HL-60 (cell line): ENCODE data around the gene OR2M4.
"Not testable (repeated sequence)": the region's sequence is repeated elsewhere in the genome, so short reads cannot be mapped to it uniquely, and the experiment has no call there.

ENCODE experiments used
- DNase-seq, 2 experiments: peaks; one replicate each; pipeline ENCODE4 v3.0.0-alpha.2; 2010 to 2020; ENCODE audit warnings: low read depth in 1 of 2, low spot score in 1 of 2
- H3K27ac ChIP-seq: fragments of 250-450 bp; sonication (Bioruptor Pico); replicated peaks from 2 replicates; pipeline ENCODE4 v1.5.1; 2020; ENCODE audit warnings: mild to moderate bottlenecking, moderate library complexity
- H3K27me3 ChIP-seq: fragments of 250-450 bp; sonication (Bioruptor Pico); 2 replicates; pipeline ENCODE4 v1.5.1; 2021; ENCODE audit warnings: mild to moderate bottlenecking, moderate library complexity; ENCODE audit not compliant: insufficient read depth, poor library complexity, severe bottlenecking
- H3K4me3 ChIP-seq: replicated peaks from 2 replicates; pipeline ENCODE4 v1.5.1; 2011; ENCODE audit warnings: mild to moderate bottlenecking, control low read depth, low read length; ENCODE audit not compliant: insufficient read depth
- CTCF ChIP-seq: IDR thresholded peaks from one replicate; pipeline ENCODE4 v1.5.1; 2011; ENCODE audit warnings: low read length, control low read depth, inconsistent platforms; ENCODE audit not compliant: insufficient read depth
- GABPA ChIP-seq: IDR thresholded peaks from 2 replicates; pipeline ENCODE4 v1.6.1; 2012; ENCODE audit warnings: low read depth
- POLR2AphosphoS5 ChIP-seq: IDR thresholded peaks from 2 replicates; pipeline ENCODE4 v1.6.1; 2012; ENCODE audit warnings: low read depth
- SPI1 ChIP-seq: IDR thresholded peaks from 2 replicates; pipeline ENCODE4 v1.6.1; 2012; ENCODE audit warnings: low read depth, mild to moderate bottlenecking, borderline replicate concordance
- TF ChIP-seq, protein P1 (sequence below): IDR thresholded peaks from 2 replicates; pipeline ENCODE4 v1.6.1; 2012; ENCODE audit warnings: low read depth; ENCODE audit not compliant: insufficient replicate concordance

The OR2M4 gene

DNA sequence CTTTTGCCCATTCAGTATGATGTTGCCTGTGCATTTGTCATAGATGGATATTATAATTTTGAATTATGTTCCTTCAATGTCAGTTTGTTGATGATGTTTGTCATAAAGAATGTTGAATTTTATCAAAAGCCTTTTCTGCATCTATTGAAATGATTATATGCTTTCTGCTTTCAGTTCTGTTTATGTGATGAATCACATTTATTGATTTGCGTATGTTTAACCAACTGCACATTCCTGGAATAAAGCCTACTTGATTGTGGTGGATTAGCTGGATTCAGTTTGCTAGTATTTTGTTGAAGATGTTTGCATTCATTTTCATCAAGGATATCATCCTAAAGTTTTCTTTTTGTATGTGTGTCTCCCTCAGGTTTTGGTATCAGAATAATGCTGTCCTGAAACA is 5.7 kb upstream of the OR2M4 start:
- Histone ChIP-seq H3K27ac (no peak overlapping the region), H3K4me3 (no peak overlapping the region), H3K27me3 (no peaks in the 10 kb centered on the region)
- TF ChIP-seq GABPA (no peak), POLR2AphosphoS5 (no peak), CTCF (no peak), SPI1 (no peak)
- no peak for DNase-seq

- TF ChIP-seq CTCF (no peak), POLR2AphosphoS5 (no peak), SPI1 (no peak), GABPA (no peak)
- TF ChIP-seq, protein P1, sequence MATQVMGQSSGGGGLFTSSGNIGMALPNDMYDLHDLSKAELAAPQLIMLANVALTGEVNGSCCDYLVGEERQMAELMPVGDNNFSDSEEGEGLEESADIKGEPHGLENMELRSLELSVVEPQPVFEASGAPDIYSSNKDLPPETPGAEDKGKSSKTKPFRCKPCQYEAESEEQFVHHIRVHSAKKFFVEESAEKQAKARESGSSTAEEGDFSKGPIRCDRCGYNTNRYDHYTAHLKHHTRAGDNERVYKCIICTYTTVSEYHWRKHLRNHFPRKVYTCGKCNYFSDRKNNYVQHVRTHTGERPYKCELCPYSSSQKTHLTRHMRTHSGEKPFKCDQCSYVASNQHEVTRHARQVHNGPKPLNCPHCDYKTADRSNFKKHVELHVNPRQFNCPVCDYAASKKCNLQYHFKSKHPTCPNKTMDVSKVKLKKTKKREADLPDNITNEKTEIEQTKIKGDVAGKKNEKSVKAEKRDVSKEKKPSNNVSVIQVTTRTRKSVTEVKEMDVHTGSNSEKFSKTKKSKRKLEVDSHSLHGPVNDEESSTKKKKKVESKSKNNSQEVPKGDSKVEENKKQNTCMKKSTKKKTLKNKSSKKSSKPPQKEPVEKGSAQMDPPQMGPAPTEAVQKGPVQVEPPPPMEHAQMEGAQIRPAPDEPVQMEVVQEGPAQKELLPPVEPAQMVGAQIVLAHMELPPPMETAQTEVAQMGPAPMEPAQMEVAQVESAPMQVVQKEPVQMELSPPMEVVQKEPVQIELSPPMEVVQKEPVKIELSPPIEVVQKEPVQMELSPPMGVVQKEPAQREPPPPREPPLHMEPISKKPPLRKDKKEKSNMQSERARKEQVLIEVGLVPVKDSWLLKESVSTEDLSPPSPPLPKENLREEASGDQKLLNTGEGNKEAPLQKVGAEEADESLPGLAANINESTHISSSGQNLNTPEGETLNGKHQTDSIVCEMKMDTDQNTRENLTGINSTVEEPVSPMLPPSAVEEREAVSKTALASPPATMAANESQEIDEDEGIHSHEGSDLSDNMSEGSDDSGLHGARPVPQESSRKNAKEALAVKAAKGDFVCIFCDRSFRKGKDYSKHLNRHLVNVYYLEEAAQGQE = no peak
- Histone ChIP-seq H3K27me3 (no peaks in the 10 kb centered on the region), H3K4me3 (no peak overlapping the region), H3K27ac (no peak overlapping the region)
- no peak for DNase-seq
These were observed 1.8 kb upstream of the OR2M4 start for GRCh38 chr1:248229360-248229908.

DNA sequence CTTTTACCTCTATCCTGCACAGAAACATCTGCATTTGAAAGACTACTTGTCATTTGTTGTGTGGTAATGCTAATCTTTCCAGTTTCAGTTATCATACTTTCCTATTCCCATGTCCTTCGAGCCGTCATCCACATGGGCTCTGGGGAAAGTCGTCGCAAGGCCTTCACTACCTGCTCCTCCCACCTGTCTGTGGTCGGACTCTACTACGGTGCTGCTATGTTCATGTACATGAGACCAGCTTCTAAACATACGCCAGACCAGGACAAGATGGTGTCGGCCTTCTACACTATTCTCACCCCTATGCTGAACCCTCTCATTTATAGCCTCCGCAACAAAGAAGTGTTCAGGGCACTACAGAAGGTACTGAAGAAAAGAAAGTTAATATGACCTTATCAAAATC is 8.3 kb downstream of the OR2M4 start:
- DNase-seq = no peak
- Histone ChIP-seq H3K27ac (no peak overlapping the region), H3K27me3 (no peaks in the 10 kb centered on the region), H3K4me3 (no peak overlapping the region)
- TF ChIP-seq, protein P1 = no peak
- TF ChIP-seq POLR2AphosphoS5 = no peak
- TF ChIP-seq SPI1 = no peak
- TF ChIP-seq CTCF = no peak
- no peak for TF ChIP-seq GABPA

DNA sequence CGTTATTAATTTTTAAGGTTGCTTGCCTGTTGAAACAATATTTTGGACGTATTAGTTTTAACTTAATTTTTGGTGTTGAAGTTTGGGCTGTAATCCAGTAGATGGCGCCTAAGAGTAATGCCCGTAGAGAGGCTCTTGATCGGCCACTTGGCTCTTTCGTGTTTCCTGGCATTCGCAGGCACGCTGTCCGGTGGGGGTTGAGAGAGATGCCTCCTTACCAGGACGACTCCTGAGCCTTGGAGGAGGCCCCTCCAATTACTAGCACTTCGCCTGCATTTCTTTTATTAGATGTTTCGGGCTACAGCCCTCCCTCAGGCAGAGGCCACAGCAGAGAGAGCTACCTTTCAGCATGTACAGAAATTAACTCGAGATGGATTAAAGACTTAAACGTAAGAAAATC is 12.0 kb downstream of the OR2M4 start:
- TF ChIP-seq CTCF = peak; percentile 54
- TF ChIP-seq, protein P1 = no peak
- peak; percentile 3 to 55 for DNase-seq
- Histone ChIP-seq H3K4me3 (no peak overlapping the region), H3K27me3 (no peaks in the 10 kb centered on the region), H3K27ac (no peak overlapping the region)

DNA sequence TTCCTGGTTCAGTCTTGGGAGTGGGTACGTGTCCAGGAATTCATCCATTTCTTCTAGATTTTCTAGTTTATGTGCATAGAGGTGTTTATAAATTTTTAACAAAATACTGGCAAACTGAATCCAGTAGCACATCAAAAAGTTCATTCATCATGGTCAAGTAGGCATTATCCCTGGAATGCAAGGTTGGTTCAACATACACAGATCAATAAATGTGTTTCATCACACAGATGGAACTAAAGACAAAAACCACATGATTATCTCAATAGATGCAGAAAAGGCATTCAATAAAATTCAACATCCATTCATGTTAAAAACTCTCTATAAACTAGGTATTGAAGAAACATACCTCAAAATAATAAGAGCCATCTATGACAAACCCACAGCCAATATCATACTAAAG is 28.1 kb downstream of the OR2M4 start:
- not testable (repeated sequence) for H3K4me3 ChIP-seq, H3K27me3 ChIP-seq

More for the DNA sequence above, 28.1 kb downstream of the OR2M4 start:
- DNase-seq, H3K27ac ChIP-seq: not testable (repeated sequence)
